ENCODE results near the gene FGFR2.

Gene FGFR2

DNA sequence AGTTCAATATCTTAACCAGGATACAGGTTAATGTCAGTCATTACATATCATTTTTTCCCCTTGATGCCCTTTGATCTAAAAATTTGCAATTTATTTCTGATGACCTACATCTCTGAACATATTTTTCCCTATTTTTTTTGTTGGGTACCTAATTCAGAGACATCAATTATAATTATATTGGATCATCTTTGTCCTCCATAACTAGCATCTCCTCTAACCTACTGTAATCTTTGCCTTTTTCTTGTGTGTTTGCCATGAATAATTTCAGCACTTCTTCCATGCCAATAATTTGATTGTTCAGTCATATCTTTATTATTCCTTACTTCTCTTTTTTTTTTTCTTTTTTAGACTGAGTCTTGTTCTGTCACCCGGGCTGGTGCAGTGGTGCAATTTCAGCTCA lies 39.2 kb upstream of the FGFR2 start:
- TF ChIP-seq, protein P1, sequence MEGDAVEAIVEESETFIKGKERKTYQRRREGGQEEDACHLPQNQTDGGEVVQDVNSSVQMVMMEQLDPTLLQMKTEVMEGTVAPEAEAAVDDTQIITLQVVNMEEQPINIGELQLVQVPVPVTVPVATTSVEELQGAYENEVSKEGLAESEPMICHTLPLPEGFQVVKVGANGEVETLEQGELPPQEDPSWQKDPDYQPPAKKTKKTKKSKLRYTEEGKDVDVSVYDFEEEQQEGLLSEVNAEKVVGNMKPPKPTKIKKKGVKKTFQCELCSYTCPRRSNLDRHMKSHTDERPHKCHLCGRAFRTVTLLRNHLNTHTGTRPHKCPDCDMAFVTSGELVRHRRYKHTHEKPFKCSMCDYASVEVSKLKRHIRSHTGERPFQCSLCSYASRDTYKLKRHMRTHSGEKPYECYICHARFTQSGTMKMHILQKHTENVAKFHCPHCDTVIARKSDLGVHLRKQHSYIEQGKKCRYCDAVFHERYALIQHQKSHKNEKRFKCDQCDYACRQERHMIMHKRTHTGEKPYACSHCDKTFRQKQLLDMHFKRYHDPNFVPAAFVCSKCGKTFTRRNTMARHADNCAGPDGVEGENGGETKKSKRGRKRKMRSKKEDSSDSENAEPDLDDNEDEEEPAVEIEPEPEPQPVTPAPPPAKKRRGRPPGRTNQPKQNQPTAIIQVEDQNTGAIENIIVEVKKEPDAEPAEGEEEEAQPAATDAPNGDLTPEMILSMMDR (IDR thresholded peaks at IDR 0.05; ENCODE audit: low read depth, low read length), result no peak
- no peak for DNase-seq (ENCODE audit: low read depth, low spot score)
- in situ Hi-C loops (cut with HindIII; ENCODE audit: low sequenced_read_pairs), result no loop called here
- no peak overlapping the region for H3K4me3 ChIP-seq (ENCODE audit: low read depth, low read length)

DNA sequence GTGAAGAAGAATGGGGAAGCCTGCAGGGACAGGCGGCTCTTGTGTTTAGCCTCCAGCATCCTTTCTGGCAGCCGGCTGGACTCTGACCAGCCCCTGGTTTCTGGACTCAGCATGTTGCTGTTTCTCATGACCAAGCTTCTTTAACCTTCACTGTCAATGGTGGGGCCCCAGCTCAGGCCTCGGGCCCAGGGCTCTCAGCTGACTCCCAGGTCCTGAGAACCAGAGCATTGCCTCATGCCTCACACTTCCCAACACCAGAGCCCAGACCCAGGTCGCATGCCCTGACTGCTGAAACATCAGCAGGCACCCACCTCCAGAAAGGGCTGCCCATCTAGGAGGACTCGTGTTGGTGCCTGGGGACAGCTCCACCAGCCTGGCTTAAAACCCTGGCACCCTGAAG lies 34.8 kb upstream of the FGFR2 start:
- no peak overlapping the region for H3K4me3 ChIP-seq (ENCODE audit: low read depth, low read length)
- TF ChIP-seq, protein P1 (IDR thresholded peaks at IDR 0.05; ENCODE audit: low read depth, low read length), result no peak
- no peak for DNase-seq (ENCODE audit: low read depth, low spot score)
- in situ Hi-C loops (cut with HindIII; ENCODE audit: low sequenced_read_pairs), result no loop called here

DNA sequence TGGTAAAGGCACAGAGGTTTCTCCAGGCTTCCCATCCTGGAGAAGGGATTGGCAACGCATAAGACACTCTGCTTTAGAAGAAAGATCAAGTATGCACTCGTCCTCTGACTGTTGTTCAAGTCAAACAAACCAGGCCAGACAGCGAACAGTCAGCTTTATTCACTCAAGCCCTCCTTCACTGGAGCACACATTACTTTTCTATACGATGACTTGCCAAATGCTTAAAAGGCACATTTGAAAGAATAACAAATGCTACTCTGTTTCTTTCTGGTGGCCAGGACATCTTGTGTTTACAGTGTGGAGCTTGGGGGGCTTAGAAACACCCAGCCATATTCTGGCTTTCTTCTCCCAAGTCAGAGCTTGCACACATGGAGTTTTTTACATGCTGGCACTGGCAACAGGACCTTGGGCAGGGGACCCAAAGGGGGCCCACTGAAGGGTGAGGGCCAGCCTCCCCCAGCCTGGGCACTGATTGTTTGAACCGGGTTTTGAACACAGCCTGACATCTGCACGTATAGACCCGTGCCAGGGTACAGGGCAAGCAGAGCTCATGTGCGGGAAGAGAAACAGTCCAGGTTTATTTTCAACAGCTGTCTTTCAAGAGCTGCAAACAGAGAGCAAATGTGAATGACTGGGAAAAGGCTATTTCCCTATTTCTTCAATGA lies 33.3 kb upstream of the FGFR2 start:
- TF ChIP-seq, protein P1 (IDR thresholded peaks at IDR 0.05; ENCODE audit: low read depth, low read length), result no peak
- no peak overlapping the region for H3K4me3 ChIP-seq (ENCODE audit: low read depth, low read length)
- DNase-seq (ENCODE audit: low read depth, low spot score), result no peak
- in situ Hi-C loops (cut with HindIII; ENCODE audit: low sequenced_read_pairs), result no loop called here

DNA sequence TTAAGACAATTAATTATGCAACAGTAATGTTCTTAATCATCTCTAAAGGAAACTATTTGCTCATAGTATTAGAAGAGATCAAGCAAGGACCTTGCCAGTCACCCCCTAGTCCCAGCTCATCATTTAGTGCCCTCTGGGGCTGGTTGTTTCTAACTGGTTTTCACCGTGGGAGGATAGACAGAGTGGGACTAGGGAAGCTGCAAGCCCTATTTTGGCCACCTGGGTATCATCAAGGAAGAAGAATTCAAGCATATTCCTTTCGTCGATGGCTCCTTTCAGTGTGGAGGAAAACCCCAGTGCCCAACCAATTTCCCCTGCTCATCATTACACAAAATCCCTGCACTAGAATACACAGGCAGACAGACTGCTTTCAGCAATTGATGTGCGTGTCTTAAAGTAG lies 30.6 kb upstream of the FGFR2 start:
- H3K4me3 ChIP-seq (ENCODE audit: low read depth, low read length), result no peak overlapping the region
- TF ChIP-seq, protein P1 (IDR thresholded peaks at IDR 0.05; ENCODE audit: low read depth, low read length), result no peak
- in situ Hi-C loops (cut with HindIII; ENCODE audit: low sequenced_read_pairs), result no loop called here
- DNase-seq (ENCODE audit: low read depth, low spot score), result no peak

DNA sequence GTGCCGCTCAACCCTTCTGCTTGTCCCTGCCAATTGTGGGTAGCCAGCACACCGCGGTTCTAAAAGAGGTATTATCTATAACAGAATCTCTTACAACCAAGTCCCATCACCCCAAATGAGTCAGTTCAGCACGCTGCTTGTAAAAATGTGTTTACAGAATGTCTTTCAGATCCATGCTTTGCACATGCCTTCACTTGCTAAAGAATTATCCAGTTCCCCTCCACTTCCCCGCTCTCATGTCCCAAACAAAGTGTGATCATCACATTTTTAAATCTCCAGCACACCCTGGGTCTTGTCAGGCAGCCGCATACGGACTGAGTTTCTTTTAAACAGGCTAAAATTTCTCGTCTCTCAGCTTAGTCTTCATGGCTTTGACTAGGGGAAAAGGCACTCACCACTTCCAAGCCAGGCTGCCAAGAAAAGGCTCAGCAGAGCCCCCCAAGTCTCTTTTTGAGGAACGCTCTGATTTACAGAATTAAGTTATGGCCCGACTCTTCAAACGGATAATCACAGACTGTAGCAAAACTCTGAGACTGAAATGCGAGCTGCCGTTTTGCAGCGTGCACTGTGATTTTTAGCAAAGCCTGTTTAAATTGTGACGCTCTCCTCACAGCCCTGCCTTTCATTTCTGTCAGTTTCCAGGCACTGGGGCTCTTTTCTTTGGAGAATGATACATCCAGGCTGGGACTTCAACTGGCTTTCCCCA lies 29.8 kb upstream of the FGFR2 start:
- TF ChIP-seq, protein P1 (IDR thresholded peaks at IDR 0.05; ENCODE audit: low read depth, low read length), result no peak
- no peak overlapping the region for H3K4me3 ChIP-seq (ENCODE audit: low read depth, low read length)
- no peak for DNase-seq (ENCODE audit: low read depth, low spot score)
- in situ Hi-C loops (cut with HindIII; ENCODE audit: low sequenced_read_pairs), result no loop called here

DNA sequence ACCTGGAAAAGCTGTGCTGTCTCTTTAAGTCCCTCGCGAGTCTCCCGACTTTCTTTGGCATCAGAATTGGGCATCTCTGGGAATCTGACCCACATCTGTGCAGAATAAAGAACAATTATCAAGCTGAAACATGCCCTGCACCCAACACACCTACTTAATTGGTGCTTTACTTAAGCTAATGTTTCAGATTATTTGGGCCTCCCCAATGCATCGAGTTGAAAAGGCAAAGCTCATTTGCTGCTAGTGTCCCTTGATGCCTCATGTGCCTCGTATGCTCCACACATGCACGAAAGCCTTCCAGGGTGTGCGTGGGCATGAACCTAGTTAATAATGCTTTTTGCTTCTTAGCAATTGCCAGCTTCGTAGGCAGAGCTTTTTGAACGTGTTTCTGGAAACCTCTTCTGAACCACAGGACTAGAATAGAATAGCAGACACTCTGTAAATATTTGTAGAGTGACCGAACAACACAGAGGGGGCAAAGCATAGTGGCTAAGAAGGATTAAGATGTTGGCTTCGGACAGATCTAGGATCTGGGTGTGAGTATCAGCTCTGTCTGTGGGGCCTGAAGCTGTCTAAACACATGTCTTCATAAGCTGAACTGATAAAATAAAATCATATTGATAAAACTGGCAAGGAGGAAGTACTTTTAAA lies 26.7 kb upstream of the FGFR2 start:
- TF ChIP-seq, protein P1 (IDR thresholded peaks at IDR 0.05; ENCODE audit: low read depth, low read length), result no peak
- H3K4me3 ChIP-seq (ENCODE audit: low read depth, low read length), result no peak overlapping the region
- DNase-seq (ENCODE audit: low read depth, low spot score), result no peak
- in situ Hi-C loops (cut with HindIII; ENCODE audit: low sequenced_read_pairs), result no loop called here
